ENCODE data around the gene FGGY.

The FGGY gene

GRCh38 chr1:59316497-59317128 lies 19.7 kb downstream of the FGGY start:
- no peak for DNase-seq

- no peak for DNase-seq
Measured at GRCh38 chr1:59317343-59317742, 20.4 kb downstream of the FGGY start.

- no peak for DNase-seq
Measured at GRCh38 chr1:59317780-59318179, 20.9 kb downstream of the FGGY start.

GRCh38 chr1:59318271-59318860 lies 21.5 kb downstream of the FGGY start:
- no peak for DNase-seq

- no peak for DNase-seq
Measured at GRCh38 chr1:59322394-59322793, 25.5 kb downstream of the FGGY start.

- DNase-seq = no peak
Measured at GRCh38 chr1:59322814-59323213, 25.9 kb downstream of the FGGY start.

GRCh38 chr1:59323879-59324278 lies 27.0 kb downstream of the FGGY start:
- no peak for DNase-seq

- DNase-seq = no peak
Measured at GRCh38 chr1:59328353-59328752, 31.5 kb downstream of the FGGY start.

- no peak for DNase-seq
Measured at GRCh38 chr1:59329412-59330053, 32.6 kb downstream of the FGGY start.

- DNase-seq = no peak
Measured at GRCh38 chr1:59331686-59332620, 35.1 kb downstream of the FGGY start.

GRCh38 chr1:59332983-59333382 lies 36.1 kb downstream of the FGGY start:
- DNase-seq = no peak

GRCh38 chr1:59333626-59334277 lies 36.9 kb downstream of the FGGY start:
- no peak for DNase-seq

- no peak for DNase-seq
Measured at GRCh38 chr1:59340411-59341307, 43.8 kb downstream of the FGGY start.

GRCh38 chr1:59342801-59343575 lies 46.1 kb downstream of the FGGY start:
- no peak for DNase-seq

- no peak for DNase-seq
Measured at GRCh38 chr1:59343576-59343840, 46.6 kb downstream of the FGGY start.

- DNase-seq = no peak
Measured at GRCh38 chr1:59345221-59345620, 48.3 kb downstream of the FGGY start.

GRCh38 chr1:59346429-59346828 lies 49.5 kb downstream of the FGGY start:
- DNase-seq = no peak

GRCh38 chr1:59349101-59349500 lies 52.2 kb downstream of the FGGY start:
- DNase-seq = no peak

GRCh38 chr1:59350521-59350920 lies 53.6 kb downstream of the FGGY start:
- no peak for DNase-seq

GRCh38 chr1:59352065-59352464 lies 55.2 kb downstream of the FGGY start:
- DNase-seq = no peak

GRCh38 chr1:59353453-59353852 lies 56.6 kb downstream of the FGGY start:
- no peak for DNase-seq

Measured in NCI-H748 treated with DMSO at 0.1 percent for 48 hours (cell line).